ENCODE measurements around the gene WDR4.

DNA sequence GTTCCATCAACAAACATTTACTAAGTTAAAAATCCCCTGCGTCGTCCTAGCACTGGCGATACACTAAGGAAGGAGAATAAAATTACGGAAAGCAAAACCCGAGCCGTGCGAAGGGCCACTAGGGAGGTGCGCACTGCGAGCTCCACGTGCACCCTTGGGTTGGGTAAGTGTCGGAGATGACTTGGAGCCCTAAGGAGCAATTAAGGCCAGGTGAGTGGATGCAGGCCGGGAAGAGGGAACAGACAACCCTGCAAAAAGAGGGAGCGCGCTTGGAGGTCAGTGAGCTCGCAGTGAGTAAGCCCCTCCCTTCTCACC, 704 bp downstream of the WDR4 start:
- no peak for TF ChIP-seq RBM22 (IDR thresholded peaks at IDR 0.05; ENCODE audit: low read depth, low read length, poor library complexity, severe bottlenecking)
- no peak for TF ChIP-seq ZNF785 (CRISPR knock-in tag; IDR thresholded peaks at IDR 0.05)
- no peak for TF ChIP-seq MAFF (IDR thresholded peaks at IDR 0.05; ENCODE audit: low read length)
- TF ChIP-seq KDM1A (IDR thresholded peaks at IDR 0.05), result no peak
- TF ChIP-seq RCOR1 (IDR thresholded peaks at IDR 0.05; ENCODE audit: borderline replicate concordance in 1 of 2, low read depth in 2 of 2, low read length in 2 of 2), result no peak
- TF ChIP-seq ZKSCAN8 (CRISPR knock-in tag; IDR thresholded peaks at IDR 0.05), result no peak
- TF ChIP-seq CHD4 (IDR thresholded peaks at IDR 0.05; ENCODE audit: insufficient read depth, insufficient replicate concordance, low read depth, low read length, poor library complexity, severe bottlenecking), result no peak
